Cardiac fibroblast (primary cell): ENCODE data around the gene MPPED2.

Source experiments
- DNase-seq, 2 donors: peaks; one replicate each; pipeline versions ENCODE4 v3.0.0 to v3.0.0-alpha.2; 2010; ENCODE audit warnings: low read depth in 2 of 2
- H3K4me3 ChIP-seq, 2 donors: replicated peaks in 1 of 2; 1 replicate in 1 of 2; 2 replicates in 1 of 2; pipeline ENCODE4 v1.5.1; 2011; ENCODE audit warnings: low read depth in 2 of 2, low read length in 2 of 2, mild to moderate bottlenecking in 2 of 2, moderate library complexity in 1 of 2
- TF ChIP-seq, protein P1 (sequence below): IDR thresholded peaks from one replicate; pipeline ENCODE4 v1.5.1; 2011; ENCODE audit warnings: low read depth, mild to moderate bottlenecking, low read length, inconsistent platforms

MPPED2 gene

DNA sequence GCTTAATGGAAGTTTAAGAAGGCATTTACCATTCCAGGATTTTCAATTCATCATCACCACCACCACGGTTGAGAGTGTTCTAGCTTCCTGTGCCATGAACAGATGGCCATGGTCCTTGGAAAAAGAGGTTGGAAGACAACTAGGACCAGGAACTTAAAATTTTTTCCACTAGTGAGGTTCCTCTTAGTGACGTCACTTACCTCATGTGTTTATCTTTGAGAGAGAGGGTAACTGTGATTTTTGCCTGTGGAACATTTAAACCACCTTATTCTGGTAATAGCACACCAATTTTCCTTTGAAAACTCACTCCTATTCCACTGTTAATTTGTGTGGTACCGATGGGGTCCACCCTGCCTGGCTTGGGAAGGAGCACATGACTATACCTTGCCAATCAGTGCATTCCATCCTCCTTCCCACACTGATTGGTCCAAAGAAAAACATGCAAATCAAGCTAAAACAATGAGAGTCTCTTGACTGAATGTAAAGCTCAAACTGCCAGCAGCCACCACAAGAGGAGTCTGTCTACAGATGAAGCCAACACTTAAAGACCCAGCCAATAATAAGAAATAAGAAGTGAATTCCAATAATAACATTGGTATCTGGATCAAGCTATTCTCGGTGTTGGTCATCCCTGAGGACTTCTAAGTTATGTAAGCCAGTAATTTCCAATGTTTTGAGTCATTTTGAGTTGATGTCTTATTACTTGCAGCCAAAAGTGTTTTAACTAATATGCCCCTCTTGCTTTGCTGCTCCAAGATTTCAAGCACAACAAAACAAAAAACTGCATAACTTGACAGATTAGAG lies 111.8 kb downstream of the MPPED2 start:
- no peak for DNase-seq
- no peak overlapping the region for H3K4me3 ChIP-seq
- TF ChIP-seq, protein P1, sequence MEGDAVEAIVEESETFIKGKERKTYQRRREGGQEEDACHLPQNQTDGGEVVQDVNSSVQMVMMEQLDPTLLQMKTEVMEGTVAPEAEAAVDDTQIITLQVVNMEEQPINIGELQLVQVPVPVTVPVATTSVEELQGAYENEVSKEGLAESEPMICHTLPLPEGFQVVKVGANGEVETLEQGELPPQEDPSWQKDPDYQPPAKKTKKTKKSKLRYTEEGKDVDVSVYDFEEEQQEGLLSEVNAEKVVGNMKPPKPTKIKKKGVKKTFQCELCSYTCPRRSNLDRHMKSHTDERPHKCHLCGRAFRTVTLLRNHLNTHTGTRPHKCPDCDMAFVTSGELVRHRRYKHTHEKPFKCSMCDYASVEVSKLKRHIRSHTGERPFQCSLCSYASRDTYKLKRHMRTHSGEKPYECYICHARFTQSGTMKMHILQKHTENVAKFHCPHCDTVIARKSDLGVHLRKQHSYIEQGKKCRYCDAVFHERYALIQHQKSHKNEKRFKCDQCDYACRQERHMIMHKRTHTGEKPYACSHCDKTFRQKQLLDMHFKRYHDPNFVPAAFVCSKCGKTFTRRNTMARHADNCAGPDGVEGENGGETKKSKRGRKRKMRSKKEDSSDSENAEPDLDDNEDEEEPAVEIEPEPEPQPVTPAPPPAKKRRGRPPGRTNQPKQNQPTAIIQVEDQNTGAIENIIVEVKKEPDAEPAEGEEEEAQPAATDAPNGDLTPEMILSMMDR = no peak

DNA sequence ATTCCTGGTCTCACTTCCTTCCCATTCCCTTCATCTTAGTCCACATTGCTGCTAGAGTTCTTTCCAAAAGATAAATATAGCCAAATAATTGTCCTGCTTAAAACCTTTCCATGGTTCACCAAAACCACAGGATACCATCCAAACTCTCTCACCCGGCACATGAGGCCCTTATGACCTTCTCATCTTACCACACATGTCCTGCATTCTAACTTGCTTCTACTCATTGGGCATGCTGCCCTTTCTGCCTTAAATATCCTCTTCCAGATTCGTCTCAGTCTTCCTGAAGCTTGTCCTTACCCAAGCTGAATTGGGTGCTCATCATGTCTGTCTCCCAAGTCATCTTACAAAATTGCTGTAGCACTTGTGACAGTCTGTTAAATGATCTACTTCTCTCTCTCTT lies 114.9 kb downstream of the MPPED2 start:
- H3K4me3 ChIP-seq = no peak overlapping the region
- DNase-seq = no peak
- TF ChIP-seq, protein P1 = no peak

DNA sequence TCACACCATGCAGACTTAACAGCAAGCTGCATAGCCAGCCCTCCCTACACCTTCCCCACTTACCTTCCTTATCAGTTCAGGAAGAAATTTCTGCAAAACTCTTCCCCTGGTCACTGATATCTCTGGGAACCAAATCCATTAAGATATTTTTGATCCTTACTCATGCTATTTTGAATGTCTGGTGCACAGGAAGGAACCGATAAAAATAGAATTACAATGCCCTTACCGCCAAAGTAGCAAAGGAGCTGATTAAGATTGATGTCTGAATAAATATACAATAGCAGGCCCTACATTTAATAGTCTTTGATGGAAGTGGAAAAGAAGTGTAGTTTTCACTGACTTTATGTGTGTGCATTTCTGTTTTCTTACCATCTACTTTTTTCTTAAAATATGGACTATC lies 117.3 kb downstream of the MPPED2 start:
- no peak overlapping the region for H3K4me3 ChIP-seq
- TF ChIP-seq, protein P1 = no peak
- DNase-seq = no peak

DNA sequence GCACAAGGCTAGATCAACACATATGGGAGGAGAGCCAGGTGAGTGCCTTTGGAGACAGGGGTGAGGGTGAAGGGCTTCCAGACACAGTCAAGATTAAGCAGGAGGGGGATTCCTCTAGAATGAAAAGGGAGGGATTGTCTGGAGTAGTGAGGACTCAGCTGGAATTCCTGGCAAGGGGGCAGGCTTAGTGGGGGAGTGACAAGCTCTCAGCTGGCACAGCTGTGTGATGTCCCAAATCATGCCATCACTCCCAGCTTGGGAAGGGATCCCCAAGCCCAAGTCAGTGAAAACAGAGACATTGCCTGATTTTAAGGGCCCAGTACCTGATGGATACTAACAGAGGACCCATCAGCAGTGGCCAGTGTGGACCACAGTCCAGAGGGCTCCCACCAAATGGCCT lies 119.0 kb downstream of the MPPED2 start:
- no peak overlapping the region for H3K4me3 ChIP-seq
- DNase-seq = no peak
- TF ChIP-seq, protein P1 = no peak

DNA sequence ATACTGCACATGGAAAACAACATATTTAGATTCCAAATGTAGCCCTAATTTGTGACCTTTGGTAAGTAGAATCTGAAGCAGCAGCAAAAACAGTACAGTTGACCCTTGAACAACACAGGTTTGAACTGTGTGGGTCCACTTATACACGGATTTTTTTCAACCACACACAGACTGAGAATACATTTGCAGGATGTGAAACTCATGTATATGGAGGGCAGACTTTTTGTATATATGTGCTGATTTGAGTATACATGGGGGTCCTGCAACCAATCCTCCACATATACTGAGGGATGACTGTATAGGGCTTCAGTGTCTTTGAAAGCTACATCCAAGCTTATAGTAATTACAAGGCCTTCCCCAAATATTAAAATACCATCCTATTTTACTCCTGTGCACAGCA lies 120.5 kb downstream of the MPPED2 start:
- TF ChIP-seq, protein P1 = no peak
- H3K4me3 ChIP-seq = no peak overlapping the region
- no peak for DNase-seq

DNA sequence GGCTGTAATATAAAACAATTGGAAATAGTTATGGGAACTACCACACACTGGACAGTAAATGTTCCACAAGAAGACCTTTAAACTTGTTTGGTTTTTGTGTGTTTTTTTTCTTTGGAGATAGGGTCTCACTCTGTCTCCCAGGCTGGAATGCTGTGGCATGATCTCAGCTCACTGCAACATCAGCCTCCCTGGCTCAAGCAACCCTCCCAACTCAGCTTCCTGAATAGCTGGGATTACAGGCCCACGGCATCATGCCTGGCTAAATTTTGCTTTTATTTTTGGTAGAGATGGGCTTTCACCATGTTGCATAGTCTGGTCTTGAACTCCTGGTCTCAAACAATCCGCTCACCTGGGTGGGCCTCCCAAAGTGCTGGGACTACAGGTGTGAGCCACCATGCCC lies 121.0 kb downstream of the MPPED2 start:
- DNase-seq = no peak
- H3K4me3 ChIP-seq = no peak overlapping the region
- TF ChIP-seq, protein P1 = no peak

DNA sequence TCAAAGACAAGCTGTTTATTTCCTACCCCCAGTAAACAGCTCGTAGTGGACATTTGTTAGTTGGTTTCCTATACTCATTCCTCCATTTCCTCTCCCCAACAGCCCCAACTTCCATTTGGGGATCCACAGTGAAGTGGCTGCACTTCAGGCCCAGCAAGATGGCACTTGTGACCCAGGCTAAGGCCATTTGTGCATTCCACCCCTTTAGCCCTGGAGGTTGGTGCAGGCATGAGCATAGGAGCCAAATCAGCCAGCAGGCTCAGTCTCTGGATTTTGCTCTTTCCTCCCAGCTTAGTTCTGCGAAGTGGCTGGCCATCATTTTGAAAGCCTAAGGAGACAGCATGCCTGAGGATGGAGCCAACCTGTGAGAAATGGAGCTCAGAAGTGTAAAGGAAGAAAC lies 122.9 kb downstream of the MPPED2 start:
- DNase-seq = no peak
- no peak overlapping the region for H3K4me3 ChIP-seq
- TF ChIP-seq, protein P1 = no peak
